ENCODE results near the gene CXCL14.

CXCL14 gene

DNA sequence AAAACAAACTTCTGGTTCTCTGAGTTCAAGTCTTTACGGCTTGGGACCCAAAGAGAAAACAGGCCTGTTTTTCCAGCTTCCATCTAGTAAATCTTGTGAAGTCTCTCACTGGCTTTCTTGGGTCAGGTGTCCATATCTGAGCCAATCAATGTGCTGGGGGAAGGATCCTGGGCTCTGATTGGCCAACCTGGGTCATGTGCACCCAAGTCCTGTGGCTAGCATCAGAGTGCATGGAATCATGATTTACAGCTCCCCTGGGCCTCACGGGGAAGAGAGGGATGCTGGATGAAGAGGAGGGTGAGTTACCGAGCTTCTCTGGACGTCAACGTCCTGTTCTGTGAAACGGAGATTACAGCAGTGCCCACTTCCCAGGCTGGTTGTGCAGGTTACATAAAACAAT is 19.4 kb downstream of the CXCL14 start:
- H3K9me3 ChIP-seq (replicated peaks; ENCODE audit: insufficient read depth, low read length): no peaks in the 10 kb centered on the region

GRCh38 chr5:135557076-135557838 is 21.5 kb downstream of the CXCL14 start:
- no peaks in the 10 kb centered on the region for H3F3A ChIP-seq (ENCODE audit: insufficient read depth, low read length)
- TF ChIP-seq EZH2 (optimal IDR thresholded peaks at IDR 0.05; ENCODE audit: low read depth, low read length): no peak
- no peak for TF ChIP-seq CTCF (IDR thresholded peaks at IDR 0.05; ENCODE audit: low read length)
- no peak for TF ChIP-seq EZH2phosphoT487 (IDR thresholded peaks at IDR 0.05; ENCODE audit: low read length)
- H2AFZ ChIP-seq (ENCODE audit: low read length): no peak overlapping the region
- 0 out of 2 replicates have a peak, but pooled peaks cover 2% of the 10 kb centered on the region for H3K4me1 ChIP-seq (ENCODE audit: low read length)
- H3K27ac ChIP-seq (ENCODE audit: low read length): no peak overlapping the region
- DNase-seq: no peak
- no peaks in the 10 kb centered on the region for H3K36me3 ChIP-seq (replicated peaks; ENCODE audit: insufficient read depth, low read length)
- H3K9me3 ChIP-seq (replicated peaks; ENCODE audit: insufficient read depth, low read length): no peaks in the 10 kb centered on the region
- no peaks in the 10 kb centered on the region for H3K9me2 ChIP-seq (replicated peaks; ENCODE audit: insufficient read depth, low read length)
- H3K27me3 ChIP-seq (replicated peaks; ENCODE audit: insufficient read depth, low read length): no peaks in the 10 kb centered on the region
- H3K79me2 ChIP-seq (ENCODE audit: low read length): no peaks in the 10 kb centered on the region
- H3K9ac ChIP-seq (ENCODE audit: low read length): no peak overlapping the region
- H4K20me1 ChIP-seq (ENCODE audit: insufficient read depth, low read length): no peaks in the 10 kb centered on the region
- no peak overlapping the region for H3K4me2 ChIP-seq (ENCODE audit: low read depth, low read length)
- no peak overlapping the region for H3K4me3 ChIP-seq (ENCODE audit: low read length)

More for the DNA sequence above, 19.4 kb downstream of the CXCL14 start:
- Histone ChIP-seq H3K27ac (ENCODE audit: low read length) (no peak overlapping the region), H3K27me3 (replicated peaks; ENCODE audit: insufficient read depth, low read length) (no peaks in the 10 kb centered on the region), H3K4me3 (ENCODE audit: low read length) (no peak overlapping the region), H3K4me1 (ENCODE audit: low read length) (0 out of 2 replicates have a peak, but pooled peaks cover 2% of the 10 kb centered on the region), H3K4me2 (ENCODE audit: low read depth, low read length) (no peak overlapping the region), H3K9ac (ENCODE audit: low read length) (no peak overlapping the region), H3K9me2 (replicated peaks; ENCODE audit: insufficient read depth, low read length) (no peaks in the 10 kb centered on the region), H4K20me1 (ENCODE audit: insufficient read depth, low read length) (no peaks in the 10 kb centered on the region), H3K36me3 (replicated peaks; ENCODE audit: insufficient read depth, low read length) (no peaks in the 10 kb centered on the region), H3F3A (ENCODE audit: insufficient read depth, low read length) (no peaks in the 10 kb centered on the region), H3K79me2 (ENCODE audit: low read length) (no peaks in the 10 kb centered on the region), H2AFZ (ENCODE audit: low read length) (no peak overlapping the region)
- no peak for TF ChIP-seq EZH2 (optimal IDR thresholded peaks at IDR 0.05; ENCODE audit: low read depth, low read length)
- TF ChIP-seq EZH2phosphoT487 (IDR thresholded peaks at IDR 0.05; ENCODE audit: low read length): no peak
- no peak for TF ChIP-seq CTCF (IDR thresholded peaks at IDR 0.05; ENCODE audit: low read length)
- DNase-seq: no peak

GRCh38 chr5:135556620-135557019 is 22.2 kb downstream of the CXCL14 start:
- Histone ChIP-seq H2AFZ (ENCODE audit: low read length) (no peak overlapping the region), H3K9ac (ENCODE audit: low read length) (no peak overlapping the region), H3K9me2 (replicated peaks; ENCODE audit: insufficient read depth, low read length) (no peaks in the 10 kb centered on the region), H3K4me2 (ENCODE audit: low read depth, low read length) (no peak overlapping the region), H3F3A (ENCODE audit: insufficient read depth, low read length) (no peaks in the 10 kb centered on the region), H3K79me2 (ENCODE audit: low read length) (no peaks in the 10 kb centered on the region), H3K9me3 (replicated peaks; ENCODE audit: insufficient read depth, low read length) (no peaks in the 10 kb centered on the region), H3K36me3 (replicated peaks; ENCODE audit: insufficient read depth, low read length) (no peaks in the 10 kb centered on the region), H4K20me1 (ENCODE audit: insufficient read depth, low read length) (no peaks in the 10 kb centered on the region), H3K4me1 (ENCODE audit: low read length) (0 out of 2 replicates have a peak, but pooled peaks cover 2% of the 10 kb centered on the region), H3K4me3 (ENCODE audit: low read length) (no peak overlapping the region), H3K27me3 (replicated peaks; ENCODE audit: insufficient read depth, low read length) (no peaks in the 10 kb centered on the region), H3K27ac (ENCODE audit: low read length) (no peak overlapping the region)
- no peak for DNase-seq
- TF ChIP-seq EZH2 (optimal IDR thresholded peaks at IDR 0.05; ENCODE audit: low read depth, low read length) (no peak), CTCF (IDR thresholded peaks at IDR 0.05; ENCODE audit: low read length) (no peak), EZH2phosphoT487 (IDR thresholded peaks at IDR 0.05; ENCODE audit: low read length) (no peak)

All from MM.1S (cell line).